Mononuclear cell (primary cell): ENCODE data around the gene ATAD3C. TPM values are rescaled to one million over a fixed set of nuclear protein-coding genes. Genes with fewer than 3 reads are reported as not detected.
"Not testable (repeated sequence)": the region's sequence is repeated elsewhere in the genome, so short reads cannot be mapped to it uniquely, and the experiment has no call there.

Source experiments
- H3K27me3 ChIP-seq: 2 replicates; pipeline ENCODE4 v1.6.0; 2011; ENCODE audit warnings: low read length, control low read depth; ENCODE audit not compliant: insufficient read depth
- H3K4me1 ChIP-seq: 2 replicates; pipeline ENCODE4 v1.5.1; 2011; ENCODE audit warnings: mild to moderate bottlenecking, low read length, control low read depth; ENCODE audit not compliant: insufficient read depth
- H3K4me3 ChIP-seq: 2 replicates; pipeline ENCODE4 v1.5.1; 2011; ENCODE audit warnings: mild to moderate bottlenecking, low read length, moderate library complexity
- H3K9me3 ChIP-seq: 2 replicates; pipeline ENCODE4 v1.5.1; 2011; ENCODE audit warnings: low read depth, mild to moderate bottlenecking, control low read depth, low read length
- total RNA-seq: library from RNA; depleted of rRNA; stranded (reverse); fragments of >200 nt; gene quantifications from one replicate; pipeline ENCODE4 v1.2.3, GENCODE V29; 2012

Gene ATAD3C
- total RNA-seq, 1 donor: 0.63 TPM

GRCh38 chr1:1510912-1511532 lies 61.5 kb downstream of the ATAD3C start:
- Histone ChIP-seq H3K4me1 (peaks cover 9% of the 10 kb centered on the region), H3K4me3 (peak overlapping the region; percentile 80), H3K9me3 (no peaks in the 10 kb centered on the region), H3K27me3 (no peaks in the 10 kb centered on the region)

GRCh38 chr1:1511533-1512285 lies 62.2 kb downstream of the ATAD3C start, which contains the start of gene ATAD3A:
TSS of gene ATAD3A (plus strand) at chr1:1512162. CDS start at chr1:1512269, 107 bp downstream.
- Histone ChIP-seq H3K9me3 (no peaks in the 10 kb centered on the region), H3K27me3 (no peaks in the 10 kb centered on the region), H3K4me3 (peak within 1 kb of the TSS; percentile 80)

GRCh38 chr1:1512425-1512824 lies 62.9 kb downstream of the ATAD3C start:
- H3K4me1 ChIP-seq, H3K4me3 ChIP-seq, H3K9me3 ChIP-seq, H3K27me3 ChIP-seq: not testable (repeated sequence)

More at GRCh38 chr1:1511533-1512285, 62.2 kb downstream of the ATAD3C start, which contains the start of gene ATAD3A:
- peaks cover 9% of the 10 kb centered on the region for H3K4me1 ChIP-seq

- not testable (repeated sequence) for H3K4me1 ChIP-seq, H3K4me3 ChIP-seq, H3K9me3 ChIP-seq, H3K27me3 ChIP-seq
Observed at GRCh38 chr1:1513675-1514074, 64.2 kb downstream of the ATAD3C start.

GRCh38 chr1:1514376-1514775 lies 64.9 kb downstream of the ATAD3C start:
- H3K9me3 ChIP-seq, H3K4me3 ChIP-seq, H3K4me1 ChIP-seq, H3K27me3 ChIP-seq: not testable (repeated sequence)

GRCh38 chr1:1516923-1517322 lies 67.4 kb downstream of the ATAD3C start:
- not testable (repeated sequence) for H3K9me3 ChIP-seq, H3K4me3 ChIP-seq, H3K4me1 ChIP-seq, H3K27me3 ChIP-seq

GRCh38 chr1:1517973-1518620 lies 68.6 kb downstream of the ATAD3C start:
- H3K4me1 ChIP-seq: no peaks in the 10 kb centered on the region
- no peak overlapping the region for H3K4me3 ChIP-seq
- no peaks in the 10 kb centered on the region for H3K9me3 ChIP-seq
- H3K27me3 ChIP-seq: no peaks in the 10 kb centered on the region

GRCh38 chr1:1518621-1519007 lies 69.1 kb downstream of the ATAD3C start:
- H3K27me3 ChIP-seq, H3K4me3 ChIP-seq, H3K4me1 ChIP-seq, H3K9me3 ChIP-seq: not testable (repeated sequence)

Other genes starting within 250 kb of the ATAD3C start
- gene TNFRSF18, start 243.1 kb upstream of the ATAD3C start, total RNA-seq: 1.2 TPM
- gene TNFRSF4, start 235.5 kb upstream of the ATAD3C start, total RNA-seq: 3.3 TPM
- 50.0 TPM for gene SDF4, start 217.7 kb upstream of the ATAD3C start, total RNA-seq
- 5.9 TPM for gene B3GALT6, start 217.5 kb upstream of the ATAD3C start, total RNA-seq
- 1.6 TPM for gene C1QTNF12, start 203.0 kb upstream of the ATAD3C start, total RNA-seq
- 26.9 TPM for gene UBE2J2, start 175.8 kb upstream of the ATAD3C start, total RNA-seq
- 2.6 TPM for gene SCNN1D, start 169.3 kb upstream of the ATAD3C start, total RNA-seq
- gene ACAP3, start 141.8 kb upstream of the ATAD3C start, total RNA-seq: 16.8 TPM
- gene PUSL1, start 141.1 kb upstream of the ATAD3C start, total RNA-seq: 12.6 TPM
- 51.2 TPM for gene INTS11, start 125.0 kb upstream of the ATAD3C start, total RNA-seq
- 8.5 TPM for gene CPTP, start 124.9 kb upstream of the ATAD3C start, total RNA-seq
- gene TAS1R3, start 118.4 kb upstream of the ATAD3C start, total RNA-seq: 0.94 TPM
- gene DVL1, start 100.3 kb upstream of the ATAD3C start, total RNA-seq: 17.9 TPM
- gene MXRA8, start 91.1 kb upstream of the ATAD3C start, total RNA-seq: 1.6 TPM
- gene AURKAIP1, start 74.5 kb upstream of the ATAD3C start, total RNA-seq: 27.8 TPM
- gene CCNL2, start 50.4 kb upstream of the ATAD3C start, total RNA-seq: 127 TPM
- 39.5 TPM for gene MRPL20, start 42.4 kb upstream of the ATAD3C start, total RNA-seq
- gene ANKRD65, start 28.4 kb upstream of the ATAD3C start, total RNA-seq: not detected
- 0.10 TPM for gene VWA1, start 14.0 kb upstream of the ATAD3C start, total RNA-seq
- gene ATAD3B, start 22.1 kb downstream of the ATAD3C start, total RNA-seq: 11.5 TPM
- gene ATAD3A, start 62.5 kb downstream of the ATAD3C start, total RNA-seq: 4.9 TPM
- gene TMEM240, start 90.9 kb downstream of the ATAD3C start, total RNA-seq: not detected
- gene SSU72, start 125.2 kb downstream of the ATAD3C start, total RNA-seq: 47.9 TPM
- gene FNDC10, start 150.4 kb downstream of the ATAD3C start, total RNA-seq: 1.2 TPM
- 23.1 TPM for gene MIB2, start 165.8 kb downstream of the ATAD3C start, total RNA-seq
- gene MMP23B, start 182.5 kb downstream of the ATAD3C start, total RNA-seq: 1.3 TPM
- gene CDK11B, start 209.3 kb downstream of the ATAD3C start, total RNA-seq: 9.3 TPM
- gene SLC35E2B, start 243.1 kb downstream of the ATAD3C start, total RNA-seq: 20.5 TPM